Lung (tissue), 12 donors: ENCODE results near the gene ZFYVE1. TPM values are rescaled to one million over a fixed set of nuclear protein-coding genes. Genes with fewer than 3 reads are reported as not detected.

Experiments
- ATAC-seq: fragments of 200-7000 bp; cut with Tn5 transposase; one replicate; pipeline ENCODE4 v1.9.1; 2020; ENCODE audit warnings: moderate number of reproducible peaks; ENCODE audit not compliant: insufficient read depth, low FRiP score
- DNase-seq, 3 donors: peaks; one replicate each; pipeline ENCODE4 v3.0.0-alpha.2; 2013 to 2017
- H3K27ac ChIP-seq, 2 donors: one replicate each; pipeline ENCODE4 v1.5.1; 2013; ENCODE audit warnings: mild to moderate bottlenecking in 2 of 2, moderate library complexity in 2 of 2, control low read depth in 1 of 2, inconsistent platforms in 1 of 2, low read depth in 1 of 2, low read length in 1 of 2
- H3K27me3 ChIP-seq, 3 donors: one replicate each; pipeline ENCODE4 v1.5.1; 2013; ENCODE audit warnings: low read length in 2 of 3; ENCODE audit not compliant: control insufficient read depth in 3 of 3, insufficient read depth in 3 of 3
- H3K36me3 ChIP-seq, 4 donors: one replicate each; pipeline ENCODE4 v1.5.1; 2013; ENCODE audit warnings: low read length in 4 of 4, mild to moderate bottlenecking in 1 of 4, moderate library complexity in 1 of 4; ENCODE audit not compliant: control insufficient read depth in 4 of 4, insufficient read depth in 4 of 4
- H3K4me1 ChIP-seq, 5 donors: one replicate each; pipeline ENCODE4 v1.5.1; 2013; ENCODE audit warnings: low read length in 5 of 5, mild to moderate bottlenecking in 2 of 5, moderate library complexity in 1 of 5; ENCODE audit not compliant: control insufficient read depth in 5 of 5, insufficient read depth in 5 of 5
- H3K4me3 ChIP-seq: one replicate; pipeline ENCODE4 v1.5.1; 2013; ENCODE audit warnings: mild to moderate bottlenecking, control low read depth, moderate library complexity
- H3K9ac ChIP-seq, 2 donors: one replicate each; pipeline ENCODE4 v1.5.1; 2013; ENCODE audit warnings: low read length in 2 of 2, control low read depth in 1 of 2; ENCODE audit not compliant: insufficient read depth in 1 of 2
- H3K9me3 ChIP-seq, 4 donors: one replicate each; pipeline ENCODE4 v1.5.1; 2013; ENCODE audit warnings: low read length in 3 of 4, mild to moderate bottlenecking in 1 of 4, moderate library complexity in 1 of 4; ENCODE audit not compliant: control insufficient read depth in 4 of 4, insufficient read depth in 3 of 4
- WGBS, 2 donors: extraction: QIAGEN DNeasy Blood & Tissue Kit; methylation state at CpG; one replicate each; pipeline ENCODE4 v1.1.7; 2013; 5-methylcytosine and 5-hydroxymethylcytosine counted together
- polyA plus RNA-seq, 2 donors: library from polyadenylated mRNA; stranded (reverse); fragments of 200-250 nt; gene quantifications; one replicate each; pipeline ENCODE4 v1.2.1, GENCODE V29; 2013
- total RNA-seq, 2 donors: library from RNA; depleted of rRNA in 1 of 2; stranded (reverse); fragments of >200 nt in 1 of 2; gene quantifications; one replicate each; pipeline ENCODE4 v1.2.1, GENCODE V29; 2014 to 2021
- TF ChIP-seq, protein P1 (sequence below): IDR thresholded peaks from 2 replicates; pipeline ENCODE4 v1.5.1; 2012; ENCODE audit warnings: mild to moderate bottlenecking; ENCODE audit errors: control extremely low read depth, extremely low read depth
- donor health status: control.
- donor health status: control.
- donor health status: Bipolar disorder and iron deficiency.
- donor health status: healthy.
- donor health status: DM: yes; HTN: yes; CAD: no.

ZFYVE1 gene
- total and polyA plus RNA-seq, 4 donors, result 4.1 to 17.7 (median 14.2) TPM

DNA sequence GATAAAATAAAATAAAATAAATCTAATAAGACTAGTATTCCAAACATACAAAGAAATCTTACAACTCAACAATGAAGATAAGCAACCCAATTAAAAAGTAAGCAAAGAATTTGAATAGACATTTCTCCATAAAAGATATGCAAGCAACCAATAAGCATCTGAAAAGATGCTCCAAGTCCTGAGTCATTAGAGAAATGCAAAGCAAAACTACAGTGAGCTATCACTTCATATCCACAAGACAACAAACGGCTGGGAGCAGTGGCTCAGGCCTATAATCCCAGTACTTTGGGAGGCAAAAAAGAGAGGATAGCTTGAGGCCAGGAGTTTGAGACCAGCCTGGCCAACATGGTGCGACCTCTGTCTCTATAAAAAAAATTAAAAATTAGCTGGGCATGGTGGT lies 26.8 kb downstream of the ZFYVE1 start:
- TF ChIP-seq, protein P1, sequence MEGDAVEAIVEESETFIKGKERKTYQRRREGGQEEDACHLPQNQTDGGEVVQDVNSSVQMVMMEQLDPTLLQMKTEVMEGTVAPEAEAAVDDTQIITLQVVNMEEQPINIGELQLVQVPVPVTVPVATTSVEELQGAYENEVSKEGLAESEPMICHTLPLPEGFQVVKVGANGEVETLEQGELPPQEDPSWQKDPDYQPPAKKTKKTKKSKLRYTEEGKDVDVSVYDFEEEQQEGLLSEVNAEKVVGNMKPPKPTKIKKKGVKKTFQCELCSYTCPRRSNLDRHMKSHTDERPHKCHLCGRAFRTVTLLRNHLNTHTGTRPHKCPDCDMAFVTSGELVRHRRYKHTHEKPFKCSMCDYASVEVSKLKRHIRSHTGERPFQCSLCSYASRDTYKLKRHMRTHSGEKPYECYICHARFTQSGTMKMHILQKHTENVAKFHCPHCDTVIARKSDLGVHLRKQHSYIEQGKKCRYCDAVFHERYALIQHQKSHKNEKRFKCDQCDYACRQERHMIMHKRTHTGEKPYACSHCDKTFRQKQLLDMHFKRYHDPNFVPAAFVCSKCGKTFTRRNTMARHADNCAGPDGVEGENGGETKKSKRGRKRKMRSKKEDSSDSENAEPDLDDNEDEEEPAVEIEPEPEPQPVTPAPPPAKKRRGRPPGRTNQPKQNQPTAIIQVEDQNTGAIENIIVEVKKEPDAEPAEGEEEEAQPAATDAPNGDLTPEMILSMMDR, result no peak
- H3K9me3 ChIP-seq, result no peaks in the 10 kb centered on the region
- peaks cover 0 to 8% (median 0%) of the 10 kb centered on the region in 5 donors for H3K4me1 ChIP-seq
- H3K27ac ChIP-seq, result no peak overlapping the region
- no peak overlapping the region for H3K4me3 ChIP-seq
- H3K27me3 ChIP-seq, result no peaks in the 10 kb centered on the region
- H3K9ac ChIP-seq, result no peak overlapping the region
- DNase-seq (no peak), ATAC-seq (no peak)
- 97 to 98% methylated on average over 2 of the region's 2 CpGs for WGBS, 2 donors
- peaks cover 8 to 31% (median 20%) of the 10 kb centered on the region in 4 donors for H3K36me3 ChIP-seq

DNA sequence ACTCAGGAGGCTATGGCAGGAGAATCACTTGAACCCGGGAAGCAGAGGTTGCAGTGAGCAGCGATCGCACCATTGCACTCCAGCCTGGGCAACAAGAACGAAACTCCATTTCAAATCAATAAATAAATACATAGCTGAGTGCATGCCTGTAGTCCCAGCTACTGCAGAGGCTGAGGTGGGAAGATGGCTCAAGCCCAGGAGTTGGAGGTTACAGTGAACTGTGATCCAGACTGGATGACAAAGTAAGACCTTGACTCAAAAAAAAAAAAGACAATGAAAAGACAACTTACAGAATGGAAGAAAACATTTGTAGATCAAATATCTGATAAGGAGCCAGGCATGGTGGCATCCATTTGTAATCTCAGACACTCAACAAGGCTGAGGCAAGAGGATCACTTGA lies 27.6 kb downstream of the ZFYVE1 start:
- WGBS, 2 donors, result 96 to 99% methylated on average over 4 of the region's 4 CpGs
- DNase-seq (no peak), ATAC-seq (no peak)
- TF ChIP-seq, protein P1, result no peak
- Histone ChIP-seq H3K27me3 (no peaks in the 10 kb centered on the region), H3K4me3 (no peak overlapping the region), H3K27ac (no peak overlapping the region), H3K9me3 (no peaks in the 10 kb centered on the region), H3K36me3 (peaks cover 8 to 29% (median 21%) of the 10 kb centered on the region in 4 donors), H3K9ac (no peak overlapping the region), H3K4me1 (peaks cover 0 to 8% (median 0%) of the 10 kb centered on the region in 5 donors)

DNA sequence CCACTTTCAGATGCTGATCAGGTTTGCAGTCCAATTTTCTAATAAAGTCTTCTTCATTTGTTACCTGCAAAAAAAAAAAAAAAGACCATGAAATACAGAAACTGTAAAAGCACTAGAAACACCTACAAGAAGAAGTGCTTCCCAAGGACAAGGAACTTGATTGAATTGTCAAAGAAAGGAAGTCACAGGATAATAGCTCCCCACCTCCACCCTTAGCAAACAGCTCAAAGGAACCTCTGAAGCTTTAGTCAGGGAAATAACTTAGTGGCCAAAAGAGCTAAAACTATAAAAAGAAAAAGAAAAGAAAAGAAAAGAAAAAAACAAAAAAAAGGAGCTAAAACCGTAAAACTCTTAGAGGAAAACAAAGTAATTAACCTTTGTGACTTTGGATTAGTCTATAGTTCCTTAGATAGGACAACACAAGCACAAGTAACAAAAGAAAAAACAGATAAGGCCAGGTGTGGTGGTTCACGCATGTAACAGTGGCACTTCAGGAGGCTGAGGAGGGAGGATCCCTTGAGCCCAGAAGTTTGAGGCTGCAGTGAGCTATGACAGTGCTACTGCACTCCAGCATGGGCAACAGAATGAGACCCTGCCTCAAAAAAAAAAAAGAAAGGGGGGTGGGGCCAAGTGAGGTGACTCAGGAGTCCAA lies 28.5 kb downstream of the ZFYVE1 start:
- Histone ChIP-seq H3K9ac (no peak overlapping the region), H3K36me3 (peaks cover 8 to 26% (median 21%) of the 10 kb centered on the region in 4 donors), H3K27ac (no peak overlapping the region), H3K4me3 (no peak overlapping the region), H3K4me1 (peaks cover 0 to 4% (median 0%) of the 10 kb centered on the region in 5 donors), H3K9me3 (no peaks in the 10 kb centered on the region), H3K27me3 (no peaks in the 10 kb centered on the region)
- DNase-seq (no peak), ATAC-seq (no peak)
- TF ChIP-seq, protein P1, result no peak
- WGBS, 2 donors, result 90 to 96% methylated on average over 2 of the region's 2 CpGs
